Right forelimb (tissue), 1 donor: ENCODE results near the gene ELANE.
A peak's percentile ranks its signal among the peaks of the same experiment; 100 is the strongest.
"Not testable (repeated sequence)": the region's sequence is repeated elsewhere in the genome, so short reads cannot be mapped to it uniquely, and the experiment has no call there.

Experiments
- DNase-seq: peaks from one replicate; pipeline ENCODE4 v3.0.0-alpha.2; 2018

ELANE gene

GRCh38 chr19:866769-867300 is 14.7 kb downstream of the ELANE start:
- DNase-seq: no peak

DNA sequence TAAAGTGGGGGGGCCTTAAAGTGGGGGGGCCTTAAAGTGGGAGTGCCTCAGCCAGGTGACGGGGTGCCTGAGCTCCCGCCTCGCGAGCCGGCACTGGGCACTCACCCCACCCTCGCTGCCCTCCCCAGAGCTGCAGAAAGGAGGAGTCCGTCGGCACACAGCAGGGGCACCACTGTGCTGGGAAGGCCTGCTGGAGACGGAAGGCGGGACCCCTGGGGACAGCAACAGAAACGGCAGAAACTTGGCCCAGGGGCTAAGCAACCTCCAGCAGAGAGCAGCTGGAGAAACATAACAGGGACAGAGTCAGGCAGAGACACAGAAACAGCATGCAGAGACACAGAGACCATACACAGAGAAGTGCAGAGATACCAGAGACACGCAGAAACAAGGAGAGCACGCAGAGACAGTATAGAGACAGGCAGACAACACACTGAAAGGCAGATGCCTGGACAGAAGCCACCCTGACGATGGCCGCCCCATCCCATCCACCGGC is 15.2 kb downstream of the ELANE start:
- DNase-seq: no peak

GRCh38 chr19:867855-868457 is 15.9 kb downstream of the ELANE start:
- no peak for DNase-seq

GRCh38 chr19:868458-869244 is 16.5 kb downstream of the ELANE start:
- no peak for DNase-seq

GRCh38 chr19:869245-870177 is 17.4 kb downstream of the ELANE start:
- peak; percentile 72 for DNase-seq

DNA sequence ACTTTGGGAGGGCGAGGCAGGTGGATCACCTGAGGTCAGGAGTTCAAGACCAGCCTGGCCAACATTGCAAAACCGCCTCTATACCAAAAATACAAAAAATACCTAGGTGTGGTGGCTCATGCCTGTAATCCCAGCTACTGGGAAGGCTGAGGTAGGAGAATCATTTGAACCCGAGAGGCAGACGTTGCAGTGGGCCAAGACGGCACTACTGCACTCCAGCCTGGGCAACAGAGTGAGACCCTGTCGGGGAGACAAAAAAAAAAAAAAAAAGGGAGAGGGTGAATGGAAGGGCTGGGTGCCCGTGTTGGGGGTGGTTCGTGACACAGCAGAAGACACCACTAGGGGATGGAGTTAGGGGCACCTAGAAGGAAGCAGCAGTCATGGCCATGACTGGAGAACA is 18.2 kb downstream of the ELANE start:
- DNase-seq: no peak

- no peak for DNase-seq
Measured at GRCh38 chr19:870963-871401, 18.9 kb downstream of the ELANE start.

- DNase-seq: no peak
Measured at GRCh38 chr19:871446-872265, 19.6 kb downstream of the ELANE start.

GRCh38 chr19:872266-872951 is 20.3 kb downstream of the ELANE start:
- DNase-seq: no peak

- no peak for DNase-seq
Measured at GRCh38 chr19:873084-873483, 21.0 kb downstream of the ELANE start.

GRCh38 chr19:873561-874041 is 21.5 kb downstream of the ELANE start:
- no peak for DNase-seq

- DNase-seq: no peak
Measured at GRCh38 chr19:875265-875879, 23.3 kb downstream of the ELANE start.

DNA sequence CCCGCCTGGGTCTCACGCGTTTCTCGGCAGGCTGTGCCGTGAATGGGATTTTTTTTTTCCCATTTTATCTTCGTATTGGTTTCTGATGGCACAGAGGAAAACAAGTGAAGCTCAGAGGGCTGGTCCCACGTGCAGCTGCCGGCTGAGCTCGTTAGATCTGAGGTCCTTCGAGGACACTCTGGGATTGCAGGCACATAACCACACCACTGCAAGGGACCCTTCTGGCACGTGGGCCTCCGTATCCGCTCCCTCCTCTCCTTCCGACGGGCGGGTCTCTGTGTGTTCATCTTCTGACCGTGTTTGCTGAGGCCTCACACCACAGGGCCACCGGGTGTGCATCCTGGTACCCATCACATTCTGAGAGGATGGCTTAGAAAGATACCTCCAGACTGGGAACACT is 24.0 kb downstream of the ELANE start:
- DNase-seq: no peak

- no peak for DNase-seq
Measured at GRCh38 chr19:876780-877314, 24.7 kb downstream of the ELANE start.

GRCh38 chr19:877992-878660 is 26.0 kb downstream of the ELANE start:
- DNase-seq: not testable (repeated sequence)

DNA sequence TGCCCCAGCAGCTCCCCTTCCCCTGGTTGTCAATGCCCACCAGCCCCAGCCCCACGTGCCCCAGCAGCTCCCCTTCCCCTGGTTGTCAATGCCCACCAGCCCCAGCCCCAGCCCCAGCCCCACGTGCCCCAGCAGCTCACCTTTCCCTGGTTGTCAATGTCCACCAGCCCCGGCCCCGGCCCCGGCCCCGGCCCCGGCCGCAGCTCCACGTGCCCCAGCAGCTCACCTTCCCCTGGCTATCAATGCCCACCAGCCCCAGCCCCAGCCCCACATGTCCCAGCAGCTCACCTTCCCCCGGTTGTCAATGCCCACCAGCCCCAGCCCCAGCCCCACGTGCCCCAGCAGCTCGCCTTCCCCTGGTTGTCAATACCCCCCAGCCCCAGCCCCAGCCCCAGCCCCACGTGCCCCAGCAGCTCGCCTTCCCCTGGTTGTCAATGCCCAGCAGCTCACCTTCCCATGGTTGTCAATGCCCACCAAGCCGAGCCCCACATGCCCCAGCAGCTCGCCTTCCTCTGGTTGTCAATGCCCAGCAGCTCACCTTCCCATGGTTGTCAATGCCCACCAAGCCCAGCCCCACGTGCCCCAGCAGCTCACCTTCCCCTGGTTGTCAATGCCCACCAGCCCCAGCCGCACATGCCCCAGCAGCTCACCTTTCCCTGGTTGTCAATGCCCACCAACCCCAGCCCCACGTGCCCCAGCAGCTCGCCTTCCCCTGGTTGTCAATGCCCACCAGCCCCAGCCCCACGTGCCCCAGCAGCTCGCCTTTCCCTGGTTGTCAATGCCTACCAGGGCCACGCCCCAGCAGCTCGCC is 26.9 kb downstream of the ELANE start:
- not testable (repeated sequence) for DNase-seq

DNA sequence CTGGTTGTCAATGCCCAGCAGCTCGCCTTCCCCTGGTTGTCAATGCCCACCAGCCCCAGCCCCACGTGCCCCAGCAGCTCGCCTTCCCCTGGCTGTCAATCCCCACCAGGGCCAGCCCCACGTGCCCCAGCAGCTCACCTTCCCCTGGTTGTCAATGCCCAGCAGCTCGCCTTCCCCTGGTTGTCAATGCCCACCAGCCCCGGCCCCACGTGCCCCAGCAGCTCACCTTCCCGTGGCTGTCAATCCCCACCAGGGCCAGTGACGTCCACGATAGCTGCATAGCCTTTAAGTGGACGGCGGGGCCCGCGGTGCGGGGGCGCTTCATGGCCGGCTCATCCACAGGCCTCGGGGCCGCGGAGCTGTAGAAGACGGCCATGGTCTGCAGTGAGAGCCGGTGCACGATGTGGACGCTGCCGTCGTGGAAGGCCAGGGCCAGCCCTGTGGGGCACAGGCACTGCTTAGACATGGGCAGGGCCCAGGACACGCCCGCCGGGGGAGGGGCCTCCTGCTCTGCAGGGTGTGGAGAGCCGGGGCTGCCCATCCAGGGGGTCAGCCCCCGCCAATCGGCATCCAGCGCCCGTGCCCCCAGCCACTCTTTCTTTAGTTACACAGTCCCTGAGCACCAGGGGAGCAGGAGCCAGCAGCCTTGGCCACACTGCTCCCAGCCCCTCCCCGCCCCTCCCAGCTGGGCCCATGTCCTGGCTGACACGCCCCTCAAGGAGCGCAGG is 27.8 kb downstream of the ELANE start:
- no peak for DNase-seq

DNA sequence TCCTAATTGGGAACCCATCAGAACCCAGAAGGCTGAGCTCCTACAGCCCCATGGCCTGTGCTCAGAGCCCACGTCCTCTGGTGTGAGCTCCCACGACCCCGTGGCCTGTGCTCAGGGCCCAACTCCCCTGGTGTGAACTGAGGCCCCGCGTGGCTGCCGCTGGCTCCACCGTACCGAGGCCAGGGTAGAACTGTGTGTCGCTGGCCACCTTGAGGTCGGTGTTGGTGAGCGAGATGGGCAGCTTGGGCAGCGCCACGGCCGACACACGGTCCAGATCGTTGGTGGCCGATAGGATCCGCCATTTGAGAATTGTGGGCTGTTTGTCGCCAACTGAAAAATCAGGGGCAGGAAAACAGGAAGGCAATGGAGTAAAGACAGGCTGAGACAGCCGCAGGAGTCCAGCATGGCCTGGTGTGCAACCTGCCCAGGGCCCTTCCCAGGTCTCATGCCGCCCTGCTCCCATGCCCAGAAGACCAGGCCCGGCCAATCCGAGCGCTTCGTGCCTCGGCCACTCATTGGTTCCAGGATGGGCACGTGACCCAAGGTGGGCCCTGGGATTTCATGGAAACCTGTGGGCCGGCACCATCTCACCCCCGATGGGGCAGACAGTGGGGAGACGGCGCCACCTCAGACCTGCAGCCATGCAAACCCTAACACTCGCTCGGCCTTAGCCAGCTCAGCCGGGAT is 29.4 kb downstream of the ELANE start:
- no peak for DNase-seq
